Endometrial microvascular endothelial cells (primary cell): ENCODE measurements around the gene CCDC92B. TPM values are rescaled to one million over a fixed set of nuclear protein-coding genes. Genes with fewer than 3 reads are reported as not detected.

Source experiments
- in situ Hi-C: cut with HindIII; loops from 2 replicates; pipeline ENCODE4 v1.10.0; 2017; ENCODE audit warnings: low sequenced_read_pairs, low pct_unique_long_range_greater_than_20kb; ENCODE audit errors: inconsistent ontology term
- total RNA-seq: library from RNA; depleted of rRNA; stranded (reverse); fragments of >200 nt; gene quantifications from one replicate; pipeline ENCODE4 v1.2.3, GENCODE V29; 2015; ENCODE audit errors: inconsistent ontology term

The CCDC92B gene
- total RNA-seq, 1 donor from 2014 or later = not detected

DNA sequence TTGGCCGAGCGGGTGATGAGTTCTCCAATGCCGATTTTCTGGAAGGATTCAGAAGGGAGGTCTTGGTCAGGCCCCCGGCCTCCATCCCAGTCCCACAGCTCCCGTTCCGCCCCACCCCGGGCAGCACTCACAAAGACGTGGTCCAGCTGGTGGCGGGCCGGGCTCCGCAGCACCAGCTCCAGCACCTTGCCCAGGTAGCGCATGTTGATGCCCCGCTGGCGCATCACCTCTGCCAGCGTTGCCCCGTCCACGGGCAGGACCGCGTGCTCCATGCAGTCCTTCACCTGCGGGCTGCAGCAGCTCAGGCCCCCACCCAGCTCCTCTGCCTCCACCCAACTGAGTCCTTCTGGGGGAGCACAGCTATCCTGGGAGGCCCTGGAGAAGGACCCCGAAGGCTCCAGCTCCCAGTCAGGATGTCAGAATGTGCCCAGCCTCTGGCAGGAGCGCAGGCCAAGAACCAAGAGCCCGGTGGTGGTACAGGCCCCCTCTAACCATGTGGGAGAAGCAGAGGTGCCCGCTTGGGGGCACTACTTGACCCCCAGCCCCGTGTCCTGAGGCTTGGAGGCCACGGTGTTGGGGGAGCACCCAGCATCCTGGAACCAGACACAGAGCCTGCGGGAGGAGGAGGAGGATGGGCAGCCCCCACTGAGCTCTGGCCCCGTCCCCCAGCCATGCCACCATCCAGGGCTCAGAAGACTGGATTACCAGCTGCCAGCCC is 54.0 kb downstream of the CCDC92B start:
- in situ Hi-C loops = no loop called here

DNA sequence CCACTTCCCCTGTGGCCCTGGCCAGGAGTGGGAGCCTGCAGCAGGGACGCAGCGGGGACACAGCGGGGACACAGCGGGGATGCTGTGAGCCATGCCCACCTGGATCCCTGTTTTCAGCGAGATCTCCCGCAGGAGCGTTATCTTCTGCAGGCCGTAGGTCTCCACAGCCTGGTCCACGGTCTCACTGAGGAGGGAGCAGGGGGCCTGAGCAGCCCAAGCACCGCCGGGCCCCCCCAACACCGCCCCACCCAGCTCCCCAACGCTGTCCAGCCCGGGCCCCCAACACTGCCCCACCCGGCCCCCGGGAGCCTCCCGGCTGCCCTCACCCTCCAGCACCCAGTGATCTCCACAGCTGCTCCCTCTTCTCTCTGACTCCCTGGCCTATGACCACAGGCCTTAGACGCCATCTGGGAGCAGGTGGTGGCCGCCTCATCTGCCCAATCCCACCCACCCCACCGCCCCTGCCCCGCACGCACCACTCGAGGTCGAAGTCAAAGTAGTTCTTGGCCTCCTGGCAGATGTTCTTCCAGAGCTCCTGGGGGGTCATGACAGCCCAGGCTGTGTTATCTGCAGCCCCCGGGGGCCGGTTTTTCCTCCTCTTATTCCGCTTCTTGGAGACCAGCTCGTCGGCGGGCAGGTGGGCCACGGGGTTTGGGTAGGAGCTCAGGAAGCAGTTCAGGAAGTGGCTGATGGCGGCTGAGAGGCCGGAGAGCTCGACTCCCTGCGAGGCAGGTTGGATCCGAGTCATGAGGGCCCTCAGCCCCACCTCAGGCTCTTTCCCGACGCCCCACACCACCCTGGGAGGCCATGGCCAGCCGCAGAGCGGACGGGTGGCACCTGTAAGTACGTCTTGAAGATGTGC is 54.8 kb downstream of the CCDC92B start:
- in situ Hi-C loops = no loop called here

DNA sequence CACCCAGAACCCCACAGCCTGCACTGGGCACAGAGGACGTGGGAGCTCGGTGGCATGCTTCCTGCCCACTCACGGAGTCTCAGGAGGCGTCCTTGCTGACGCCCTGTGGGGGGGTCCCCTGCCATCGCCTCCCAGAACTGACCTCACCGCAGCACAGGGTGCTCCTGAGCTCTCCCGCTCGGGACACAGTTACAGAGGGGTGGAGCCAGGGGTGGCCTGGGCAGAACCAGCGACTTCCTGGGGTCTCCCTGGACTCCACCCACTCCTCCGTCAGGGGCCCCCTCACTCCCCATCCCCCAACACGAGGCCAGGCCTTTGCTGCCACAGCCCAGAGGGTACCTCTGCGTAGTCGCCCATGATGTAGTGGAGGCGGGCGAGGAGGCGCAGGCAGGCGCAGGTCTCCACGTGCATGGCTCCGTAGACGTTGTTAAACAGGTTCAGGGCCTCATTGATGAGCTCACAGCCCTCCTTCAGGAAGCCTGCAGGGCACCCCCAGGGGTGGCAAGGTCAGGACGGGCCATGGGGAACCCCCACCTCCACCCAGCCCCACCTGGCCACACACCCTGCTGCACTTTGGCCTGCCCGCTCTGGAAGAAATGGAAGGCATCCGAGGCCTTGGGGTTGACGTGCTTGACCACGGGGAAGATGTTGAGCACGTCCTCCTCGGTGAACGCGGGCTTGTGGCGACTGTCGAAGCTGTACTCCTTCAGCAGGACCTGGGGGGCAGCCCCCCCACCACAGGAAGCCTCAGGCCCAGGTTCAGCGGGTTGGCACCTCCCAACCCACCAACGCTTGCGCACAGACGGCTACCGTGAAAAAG is 55.7 kb downstream of the CCDC92B start:
- in situ Hi-C loops = no loop called here

DNA sequence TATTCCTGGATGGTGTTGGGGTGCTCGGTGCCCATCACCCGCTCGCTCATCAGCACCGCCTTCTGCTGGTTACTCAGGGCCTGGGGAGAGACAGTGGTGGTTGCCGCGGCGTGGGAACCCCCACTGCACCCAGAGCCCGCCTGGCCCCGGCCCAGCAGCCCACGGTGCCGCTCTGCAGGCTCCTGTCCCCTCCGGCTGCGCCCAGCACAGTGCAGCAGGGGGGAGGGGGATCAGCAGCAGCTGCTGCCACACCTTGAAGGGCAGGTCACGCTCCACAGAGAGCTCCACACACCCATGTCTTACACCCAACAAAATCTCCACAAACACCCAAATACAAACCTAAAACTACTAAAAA is 56.7 kb downstream of the CCDC92B start:
- in situ Hi-C loops = no loop called here

DNA sequence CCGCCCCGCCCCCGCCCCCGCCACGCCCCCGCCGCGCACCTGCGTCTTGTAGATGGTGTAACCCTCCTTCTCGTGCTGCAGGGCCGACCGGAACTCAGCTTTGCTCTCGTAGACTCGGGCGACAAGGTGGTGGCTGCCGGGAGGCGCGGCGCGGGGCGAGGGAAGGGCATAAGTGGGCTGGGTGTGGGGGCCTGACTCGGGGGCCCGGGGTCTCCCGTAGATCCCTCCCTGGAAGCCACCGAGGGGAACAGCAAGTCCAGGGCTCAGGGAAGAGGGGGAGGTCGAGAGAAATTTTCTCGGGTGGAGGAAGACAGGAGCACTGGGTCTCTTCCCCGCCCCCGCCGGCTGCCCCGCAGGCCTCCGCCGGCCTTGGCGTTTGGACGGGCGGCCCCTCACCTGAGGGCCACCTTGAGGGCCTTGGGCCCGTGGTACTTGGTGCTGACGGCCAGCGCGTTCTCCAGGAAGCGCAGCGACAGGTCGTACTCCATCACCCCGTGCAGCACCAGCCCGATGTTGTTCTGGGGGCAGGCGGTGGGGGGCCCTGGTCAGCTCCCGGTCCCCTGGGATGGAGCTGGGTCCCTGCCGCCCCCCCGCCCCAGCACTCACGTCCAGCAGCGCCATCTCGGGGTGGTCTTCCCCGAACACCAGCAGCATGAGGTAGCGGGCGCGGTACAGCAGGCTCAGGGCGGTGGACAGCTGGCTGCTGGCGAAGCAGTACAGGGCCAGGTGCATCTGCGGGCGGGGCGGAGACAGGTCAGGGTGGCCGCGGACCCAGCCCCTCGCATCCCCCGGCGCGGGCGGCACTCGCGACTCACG is 57.3 kb downstream of the CCDC92B start:
- in situ Hi-C loops = no loop called here

DNA sequence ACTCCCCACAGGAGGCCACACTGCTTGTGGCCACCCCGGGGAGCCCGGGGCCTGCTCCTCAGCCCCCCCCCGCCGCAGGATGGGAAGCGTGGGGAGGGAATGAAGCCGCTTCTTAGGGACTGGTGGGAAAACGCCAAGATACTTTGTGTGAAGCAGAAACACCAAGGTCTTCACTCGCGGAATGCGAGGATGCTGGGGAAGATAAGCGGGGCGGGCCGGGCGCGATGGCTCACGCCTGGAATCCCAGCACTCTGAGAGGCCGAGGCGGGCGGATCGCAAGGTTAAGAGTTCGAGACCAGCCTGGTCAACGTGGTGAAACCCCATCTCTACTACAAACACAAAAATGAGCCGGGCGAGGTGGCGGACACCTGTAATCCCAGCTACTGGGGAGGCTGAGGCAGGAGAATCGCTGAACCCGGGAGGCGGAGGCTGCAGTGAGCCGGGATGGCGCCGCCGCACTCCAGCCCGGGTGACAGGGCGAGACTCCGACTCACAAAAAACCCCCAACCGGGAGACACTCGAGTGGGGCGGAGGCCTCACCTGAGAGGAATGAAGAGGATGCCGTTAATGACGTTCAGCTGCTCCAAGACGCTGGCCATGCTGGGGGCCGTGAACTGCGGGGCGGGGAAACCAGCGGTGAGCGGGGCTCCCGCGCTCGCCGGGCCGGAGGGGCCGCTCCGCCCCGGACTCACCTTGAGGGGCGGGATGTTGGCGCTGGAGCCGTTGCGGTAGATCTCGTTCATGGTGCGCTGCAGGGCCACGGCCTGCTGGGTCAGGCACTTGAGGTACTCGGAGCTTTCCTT is 58.2 kb downstream of the CCDC92B start:
- in situ Hi-C loops = no loop called here

DNA sequence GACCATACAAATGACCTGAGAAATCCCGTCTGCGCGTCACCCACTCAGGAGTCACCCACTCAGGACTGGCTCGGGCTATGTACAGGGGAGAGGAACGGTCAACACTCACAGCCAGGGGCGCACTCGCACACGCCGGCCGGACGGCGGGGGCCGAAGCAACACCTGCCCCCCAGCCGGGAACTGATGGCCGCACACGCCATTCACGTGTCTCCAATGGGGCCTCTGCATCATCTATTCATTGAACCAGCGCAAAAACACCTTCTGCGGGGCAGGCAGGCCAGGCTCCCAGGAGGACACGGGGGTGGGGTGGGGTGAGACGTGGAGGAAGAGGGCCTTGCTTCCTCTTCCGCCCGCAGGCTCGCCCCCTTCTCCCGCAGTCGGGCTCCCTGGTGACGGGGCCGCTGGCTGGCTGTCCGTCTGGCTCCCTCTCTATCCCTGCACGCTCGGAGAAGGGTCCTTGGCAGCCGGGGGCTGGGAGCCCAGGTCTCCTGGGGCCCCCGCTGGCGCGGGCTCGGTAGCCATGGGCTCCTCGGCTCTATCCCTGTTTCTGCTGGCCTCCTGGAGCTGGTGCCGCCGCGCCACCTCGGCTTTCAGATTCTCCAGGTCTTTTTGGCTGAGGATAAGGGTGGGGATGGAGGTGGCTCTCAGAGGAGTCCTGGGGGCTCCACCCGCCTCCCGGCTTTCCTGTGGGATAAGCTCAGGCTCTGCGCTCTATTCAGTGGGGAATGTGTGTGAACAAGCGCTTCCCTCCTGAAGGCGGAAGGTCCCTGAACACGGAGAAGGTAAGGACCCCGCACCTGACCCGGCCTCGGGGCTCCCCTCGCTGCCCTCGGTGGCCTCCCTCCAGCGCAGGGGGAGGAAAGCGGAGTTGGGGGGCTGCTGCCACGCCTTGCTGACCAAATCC is 59.0 kb downstream of the CCDC92B start:
- in situ Hi-C loops = no loop called here

DNA sequence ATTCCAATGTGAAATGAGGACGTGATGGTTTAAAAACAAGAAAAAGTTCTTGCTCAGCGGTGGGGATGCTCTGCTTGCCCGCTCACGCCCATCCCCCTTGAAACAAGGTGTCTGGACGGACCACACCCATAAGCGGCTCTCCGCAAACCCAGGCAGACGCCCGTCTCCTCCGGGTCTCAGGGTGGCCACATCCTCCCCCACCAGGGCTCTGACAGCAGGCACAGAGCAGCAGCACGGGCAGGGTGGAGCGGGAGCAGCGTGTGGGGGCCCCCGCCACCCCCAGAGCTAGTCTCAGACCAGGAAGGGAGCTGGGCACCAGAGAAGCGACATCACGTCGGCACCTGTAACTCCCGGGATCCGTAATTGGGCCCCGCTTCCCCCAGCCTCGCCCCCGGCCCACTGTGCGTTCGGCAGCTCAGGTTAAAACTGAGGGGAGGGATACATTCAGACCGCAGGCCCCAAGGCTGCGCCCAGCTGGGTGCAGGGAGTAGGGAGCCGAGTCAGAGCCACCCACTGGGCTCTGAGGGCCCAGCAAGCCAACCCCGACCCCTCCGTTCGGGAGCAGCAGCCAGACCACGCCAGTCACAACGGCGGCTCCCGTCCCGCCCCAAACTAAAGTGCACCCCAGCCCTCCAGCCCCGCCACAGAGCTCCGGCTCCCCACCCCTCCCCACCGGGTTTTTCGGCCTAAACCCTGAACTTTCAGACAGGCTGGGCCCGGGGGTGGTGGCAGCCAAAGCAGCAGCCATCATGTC is 59.9 kb downstream of the CCDC92B start:
- in situ Hi-C loops = no loop called here

DNA sequence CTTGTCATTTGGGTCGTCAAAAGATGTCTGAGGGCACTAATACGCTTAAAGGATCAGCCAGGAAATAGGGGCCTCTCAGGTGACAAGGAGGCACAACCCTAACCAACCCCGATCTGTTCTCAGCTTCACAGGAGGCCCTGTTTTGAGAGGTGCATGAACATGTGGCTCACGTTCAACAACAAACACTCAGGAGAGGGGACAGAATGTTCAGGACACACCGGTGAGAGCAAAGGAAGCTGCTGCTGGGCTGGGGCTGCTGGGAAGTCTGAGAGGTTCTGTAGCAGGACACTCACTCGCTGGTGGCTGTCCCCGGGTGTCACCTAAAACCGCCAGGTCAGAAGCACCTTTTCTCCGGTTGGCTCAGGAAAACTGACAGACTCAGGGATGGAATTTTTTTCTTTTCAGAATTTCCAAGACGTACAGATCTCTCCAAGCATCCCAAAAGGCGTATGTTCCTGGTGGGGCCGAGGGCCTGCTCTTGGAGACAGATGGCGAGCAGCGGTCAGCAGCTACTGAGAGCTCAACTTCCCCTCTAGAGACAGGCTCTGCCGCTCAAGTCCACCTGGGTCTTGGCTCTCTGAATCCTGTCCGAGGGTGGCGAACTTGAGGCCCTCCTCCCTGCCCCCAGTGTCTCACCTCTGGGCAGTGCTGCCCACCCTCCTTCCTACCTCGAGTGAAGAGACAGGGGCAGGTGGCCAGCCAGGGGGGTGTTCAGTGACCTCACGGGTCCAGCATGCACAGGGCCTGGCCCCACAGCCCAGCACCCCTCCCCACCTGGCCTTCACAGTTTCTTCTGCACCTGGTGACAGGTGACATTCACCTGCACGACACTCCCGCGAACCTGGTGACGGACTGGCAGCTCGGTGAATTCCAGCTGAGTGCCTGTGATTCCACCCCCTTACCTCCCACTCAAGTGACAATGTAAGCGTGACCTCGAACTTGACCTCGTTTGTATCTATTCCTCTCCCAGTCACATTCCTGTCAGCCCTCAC is 60.8 kb downstream of the CCDC92B start:
- in situ Hi-C loops = no loop called here

DNA sequence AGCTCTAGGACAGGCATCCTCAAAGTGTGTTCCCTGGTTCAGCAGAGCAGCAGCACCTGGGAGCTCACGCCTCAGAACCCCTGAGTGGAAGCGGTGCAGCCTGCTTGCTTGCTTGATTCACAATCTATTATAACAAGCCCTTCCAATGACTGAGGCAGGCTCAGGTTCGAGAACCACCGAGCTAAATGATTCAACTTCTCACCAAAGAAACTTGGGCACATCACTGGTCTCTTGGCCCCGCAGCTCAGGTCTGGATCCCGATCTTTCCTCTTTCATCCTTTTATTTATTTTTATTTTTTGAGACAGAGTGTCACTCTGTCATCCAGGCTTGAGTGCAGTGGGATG is 62.4 kb downstream of the CCDC92B start:
- in situ Hi-C loops = no loop called here

DNA sequence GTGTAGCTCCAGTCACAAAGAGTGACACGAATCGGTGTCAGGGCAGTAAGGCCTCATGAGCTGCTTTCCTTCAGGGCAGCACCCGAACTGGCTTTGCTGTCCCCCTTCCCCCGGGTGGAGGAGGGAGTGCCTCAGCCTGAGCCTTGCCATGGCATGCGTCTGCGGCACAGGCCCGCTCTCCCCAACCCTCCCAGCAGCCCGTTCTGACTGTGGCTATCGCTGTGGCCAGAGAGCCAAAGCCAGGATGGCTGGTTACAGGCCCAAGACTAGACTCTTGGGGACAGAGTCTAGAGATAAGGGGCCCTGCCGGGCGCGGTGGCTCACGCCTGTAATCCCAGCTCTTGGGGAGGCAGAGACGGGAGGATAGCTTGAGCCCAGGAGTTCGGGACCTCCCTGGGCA is 63.8 kb downstream of the CCDC92B start:
- in situ Hi-C loops = no loop called here

DNA sequence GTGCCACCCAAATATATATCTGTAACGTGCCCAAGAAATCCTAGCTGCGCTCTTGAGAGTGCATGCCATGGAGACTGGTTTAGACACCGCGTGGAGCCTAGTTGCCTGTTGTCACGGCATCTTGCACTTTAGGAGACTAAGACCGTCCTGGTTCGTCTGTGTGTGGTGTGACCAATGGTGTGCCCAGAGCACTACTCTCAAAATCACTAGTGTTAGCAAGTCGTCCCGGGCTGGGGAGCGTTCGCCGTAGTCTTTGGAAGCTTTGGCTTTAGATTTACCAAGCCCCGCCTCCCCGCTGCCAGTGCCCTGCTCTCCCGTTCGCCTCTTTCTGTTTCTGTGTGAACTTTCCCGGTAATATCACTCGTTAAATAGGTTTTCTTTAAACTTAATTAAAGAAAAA is 64.9 kb downstream of the CCDC92B start:
- in situ Hi-C loops = no loop called here

DNA sequence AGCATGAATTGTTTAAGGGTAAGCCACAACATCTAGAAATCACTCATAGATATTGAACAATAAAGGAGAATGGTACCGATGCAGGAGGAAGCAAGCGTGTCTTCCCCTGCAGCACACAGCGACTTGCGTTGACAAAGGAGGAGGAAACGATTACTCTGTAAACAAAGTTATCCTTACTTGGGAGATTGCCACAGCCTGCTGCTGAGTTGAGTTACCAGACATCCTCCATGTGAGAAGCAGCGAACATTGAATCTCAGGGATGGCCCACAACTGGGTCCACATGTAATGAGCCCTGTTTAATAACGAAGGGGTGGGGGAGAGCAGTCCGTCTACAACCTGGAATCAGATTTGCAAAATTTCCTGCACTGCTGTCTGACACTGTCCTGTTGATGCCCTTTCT is 65.5 kb downstream of the CCDC92B start:
- in situ Hi-C loops = no loop called here

DNA sequence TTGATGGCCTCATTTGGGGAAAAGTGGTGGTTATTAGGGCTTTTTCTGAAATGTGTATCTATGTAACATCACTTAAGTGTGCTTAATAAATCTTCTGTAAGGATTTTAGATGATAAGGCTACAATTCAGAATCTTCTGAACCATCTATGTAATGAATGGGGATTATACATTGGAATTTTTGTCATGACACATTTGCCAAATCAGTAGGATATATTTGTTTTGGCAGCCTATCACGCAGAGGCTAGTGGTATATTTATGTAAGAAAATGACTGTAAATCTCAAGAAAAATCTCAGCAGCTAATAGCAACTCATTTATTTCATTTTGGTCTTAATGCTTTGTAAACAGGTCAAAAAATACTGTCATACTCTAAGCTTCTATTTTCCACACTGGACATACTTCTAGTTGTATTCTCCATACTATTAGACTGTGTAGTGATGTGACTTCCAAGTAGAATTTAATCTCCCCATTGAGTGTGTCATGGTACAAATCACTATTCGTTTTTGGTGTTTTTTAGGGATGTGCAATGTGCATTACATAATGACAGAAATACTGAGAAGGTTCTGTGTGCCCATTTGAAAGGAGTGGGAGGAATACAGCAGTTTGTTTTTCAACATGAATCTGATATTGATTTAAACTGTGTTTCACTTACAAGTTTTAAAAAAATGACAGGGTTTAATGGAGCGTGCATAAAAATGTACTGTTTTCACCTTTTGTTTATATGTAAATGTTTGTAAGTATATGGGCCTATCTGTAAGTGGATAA is 67.1 kb downstream of the CCDC92B start:
- in situ Hi-C loops = no loop called here

DNA sequence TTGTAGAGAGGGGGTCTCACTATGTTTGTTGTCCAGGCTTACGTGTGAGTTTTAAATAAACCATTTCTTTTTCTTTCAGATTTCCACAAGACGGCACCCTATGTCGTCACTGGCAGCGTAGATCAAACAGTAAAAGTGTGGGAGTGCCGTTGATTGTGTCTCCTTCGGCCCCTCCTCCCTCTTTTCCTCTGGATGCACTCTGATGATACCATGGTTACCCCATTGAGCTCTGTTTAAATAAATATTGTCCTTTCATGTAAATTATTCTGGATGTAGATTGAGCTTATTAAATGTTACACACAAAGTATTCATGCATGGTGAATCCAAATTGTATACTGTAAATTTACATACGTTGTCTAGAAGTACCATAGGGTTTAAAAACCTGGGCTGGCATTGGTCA is 67.8 kb downstream of the CCDC92B start:
- in situ Hi-C loops = no loop called here
